HG03354 (cell line): ENCODE results near the gene ANGPT4.

ENCODE experiments used
- ATAC-seq: cut with Tn5 transposase; IDR thresholded peaks from one replicate; pipeline ENCODE4 v1.9.1; 2021; ENCODE audit warnings: mild to moderate bottlenecking; ENCODE audit not compliant: unreplicated experiment, poor library complexity, severe bottlenecking

ANGPT4 gene

GRCh38 chr20:881051-881782 is 34.9 kb downstream of the ANGPT4 start:
- no peak for ATAC-seq

GRCh38 chr20:879626-880025 is 36.5 kb downstream of the ANGPT4 start:
- ATAC-seq, result no peak

GRCh38 chr20:878511-879307 is 37.4 kb downstream of the ANGPT4 start:
- ATAC-seq, result no peak

- ATAC-seq, result no peak
Observed at GRCh38 chr20:877814-878213, 38.3 kb downstream of the ANGPT4 start.

- ATAC-seq, result no peak
Observed at GRCh38 chr20:875115-875514, 41.0 kb downstream of the ANGPT4 start.

- ATAC-seq, result no peak
Observed at GRCh38 chr20:873875-874607, 42.1 kb downstream of the ANGPT4 start.

- no peak for ATAC-seq
Observed at GRCh38 chr20:872855-873520, 43.1 kb downstream of the ANGPT4 start.

- no peak for ATAC-seq
Observed at GRCh38 chr20:871948-872347, 44.2 kb downstream of the ANGPT4 start.

GRCh38 chr20:871436-871835 is 44.7 kb downstream of the ANGPT4 start:
- no peak for ATAC-seq

GRCh38 chr20:870758-871157 is 45.4 kb downstream of the ANGPT4 start:
- ATAC-seq, result no peak

GRCh38 chr20:869606-870005 is 46.5 kb downstream of the ANGPT4 start:
- ATAC-seq, result no peak

GRCh38 chr20:868279-868678 is 47.9 kb downstream of the ANGPT4 start:
- no peak for ATAC-seq

- ATAC-seq, result no peak
Observed at GRCh38 chr20:865440-865839, 50.7 kb downstream of the ANGPT4 start.

GRCh38 chr20:860891-861290 is 55.2 kb downstream of the ANGPT4 start:
- ATAC-seq, result no peak

GRCh38 chr20:859751-860231 is 56.3 kb downstream of the ANGPT4 start:
- no peak for ATAC-seq

GRCh38 chr20:858011-858410 is 58.1 kb downstream of the ANGPT4 start:
- no peak for ATAC-seq

- ATAC-seq, result no peak
Observed at GRCh38 chr20:856361-856775, 59.8 kb downstream of the ANGPT4 start.

- no peak for ATAC-seq
Observed at GRCh38 chr20:855466-856360, 60.4 kb downstream of the ANGPT4 start.

- ATAC-seq, result no peak
Observed at GRCh38 chr20:854601-855000, 61.5 kb downstream of the ANGPT4 start.
